Stimulated activated CD8-positive, alpha-beta memory T cell treated with anti-CD3 and anti-CD28 coated beads, Interleukin-15, amount 100 ng/mL, for 4 hours (primary cell): ENCODE measurements around the gene FKBP4.

ENCODE experiments used
- DNase-seq, 2 donors: peaks; one replicate each; pipeline ENCODE4 v3.0.0-alpha.2; 2020; ENCODE audit warnings: low read depth in 2 of 2

FKBP4 gene

DNA sequence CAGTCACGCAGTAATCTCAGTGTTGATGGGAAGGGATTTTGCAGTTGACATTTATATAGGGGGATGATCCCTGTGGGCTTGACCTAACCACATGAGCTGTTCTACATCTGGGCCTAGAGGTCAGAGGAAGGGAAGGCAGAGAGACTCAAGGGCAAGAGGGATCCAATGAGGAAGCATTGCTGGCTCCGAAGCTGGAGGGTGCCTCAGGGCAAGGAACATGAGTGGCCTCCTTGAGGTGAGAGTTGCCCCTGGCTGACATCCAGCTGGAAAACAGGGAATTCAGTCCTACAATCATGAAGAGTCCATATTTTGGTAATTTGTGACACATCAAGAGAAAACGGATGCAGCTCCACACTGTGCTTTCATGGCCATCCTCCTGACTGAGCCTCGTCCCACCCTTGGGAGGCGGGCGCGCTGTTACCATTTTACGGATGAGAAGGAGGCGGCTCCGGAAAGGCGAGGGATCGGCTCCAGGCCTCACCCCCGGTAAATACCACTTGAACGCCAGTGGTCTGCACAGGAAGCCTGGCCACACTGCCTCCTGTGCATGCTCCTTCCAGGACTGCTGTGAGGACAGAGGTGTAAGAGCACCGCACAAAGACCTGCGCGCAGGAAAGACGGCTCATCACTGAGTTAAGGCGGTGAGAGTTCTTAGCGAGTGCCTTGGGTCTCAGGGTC, 18.5 kb upstream of the FKBP4 start:
- no peak for DNase-seq

DNA sequence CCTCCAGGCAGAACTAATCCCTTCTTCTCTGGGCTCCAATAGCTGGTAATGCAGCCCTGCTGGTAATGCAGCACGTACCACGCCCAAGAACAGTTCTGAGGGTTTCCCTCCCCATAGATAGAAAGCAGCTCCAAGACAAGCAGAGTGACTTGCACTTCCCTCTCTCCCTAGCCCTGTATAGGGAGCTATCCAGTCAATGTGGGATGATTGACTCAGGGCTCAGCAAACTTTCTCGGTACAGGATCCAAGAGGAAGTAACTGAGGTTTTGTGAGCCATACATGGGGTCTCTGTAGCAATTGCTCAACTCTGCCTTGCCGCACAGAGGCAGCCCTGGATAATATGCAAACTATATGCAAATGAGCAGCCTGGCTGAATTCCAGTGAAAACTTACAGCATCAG, 15.5 kb upstream of the FKBP4 start:
- no peak for DNase-seq

DNA sequence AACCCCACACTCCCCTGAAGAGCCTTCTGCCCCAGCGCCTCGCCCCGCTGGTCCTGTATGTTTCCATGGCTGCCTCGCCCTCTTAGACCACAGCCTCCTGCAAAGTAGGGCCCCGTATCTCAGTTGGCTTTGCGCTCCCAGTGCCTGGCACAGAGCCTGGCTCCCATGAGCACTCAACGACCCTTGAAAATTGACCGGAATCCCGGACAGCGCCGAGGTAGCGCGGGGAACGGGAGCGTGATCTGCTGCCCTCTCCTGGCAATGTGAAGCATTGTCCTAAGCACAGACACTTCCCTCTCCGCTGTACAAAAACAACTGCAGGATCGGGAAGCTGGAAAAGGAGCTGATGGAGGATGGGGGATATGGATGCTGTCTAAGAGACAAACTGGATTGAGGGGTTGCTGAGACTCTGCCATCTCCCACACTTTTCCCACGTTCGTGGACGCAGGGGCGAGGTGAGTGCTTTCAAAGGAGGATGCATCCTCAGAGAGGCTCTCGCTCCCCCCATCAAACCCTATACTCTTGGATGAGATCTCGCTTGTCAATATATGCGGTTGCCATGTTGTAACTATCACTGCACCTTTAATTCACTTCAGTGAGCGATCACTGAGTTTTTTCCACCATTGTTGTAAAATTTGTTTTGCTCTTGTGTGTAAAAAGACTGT, 10.7 kb upstream of the FKBP4 start:
- peak in 1 of 2 donors; percentile 13 for DNase-seq

DNA sequence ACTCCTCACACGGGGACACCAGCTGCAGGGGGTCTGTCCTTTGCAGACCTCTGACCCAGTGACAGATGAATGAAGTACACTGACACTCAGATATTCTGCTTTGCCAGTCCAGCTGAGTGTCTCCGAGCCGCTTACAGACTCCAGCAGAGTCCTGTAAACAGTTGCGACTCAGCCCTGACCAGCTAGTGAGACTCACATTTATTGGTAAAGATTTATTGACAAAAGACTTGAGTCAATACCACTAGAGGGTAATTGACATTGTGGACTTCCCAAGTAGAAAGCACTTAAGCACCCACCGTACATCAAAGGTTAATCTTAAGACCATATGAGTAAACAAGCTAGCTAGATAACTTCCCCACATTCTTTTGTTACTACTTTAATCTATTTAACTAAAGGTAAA, 9.8 kb upstream of the FKBP4 start:
- DNase-seq, result no peak

DNA sequence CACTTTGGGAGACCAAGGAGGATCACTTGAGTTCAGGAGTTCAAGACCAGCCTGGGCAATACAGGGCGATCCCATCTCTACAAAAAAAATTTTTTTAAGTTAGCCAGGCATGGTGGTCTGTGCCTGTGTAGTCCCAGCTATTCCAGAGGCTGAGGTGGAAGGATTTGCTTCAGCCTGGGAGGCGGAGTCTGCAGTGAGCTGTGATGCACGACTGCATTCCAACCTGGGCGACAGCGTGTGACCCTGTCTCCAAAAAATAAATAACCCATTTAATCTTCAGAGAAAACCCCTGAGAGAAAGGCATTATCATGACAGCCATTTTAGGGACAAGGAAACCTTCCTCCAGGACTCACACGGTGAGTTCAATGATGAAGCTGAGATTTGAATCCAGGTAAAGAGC, 3.7 kb upstream of the FKBP4 start:
- no peak for DNase-seq

DNA sequence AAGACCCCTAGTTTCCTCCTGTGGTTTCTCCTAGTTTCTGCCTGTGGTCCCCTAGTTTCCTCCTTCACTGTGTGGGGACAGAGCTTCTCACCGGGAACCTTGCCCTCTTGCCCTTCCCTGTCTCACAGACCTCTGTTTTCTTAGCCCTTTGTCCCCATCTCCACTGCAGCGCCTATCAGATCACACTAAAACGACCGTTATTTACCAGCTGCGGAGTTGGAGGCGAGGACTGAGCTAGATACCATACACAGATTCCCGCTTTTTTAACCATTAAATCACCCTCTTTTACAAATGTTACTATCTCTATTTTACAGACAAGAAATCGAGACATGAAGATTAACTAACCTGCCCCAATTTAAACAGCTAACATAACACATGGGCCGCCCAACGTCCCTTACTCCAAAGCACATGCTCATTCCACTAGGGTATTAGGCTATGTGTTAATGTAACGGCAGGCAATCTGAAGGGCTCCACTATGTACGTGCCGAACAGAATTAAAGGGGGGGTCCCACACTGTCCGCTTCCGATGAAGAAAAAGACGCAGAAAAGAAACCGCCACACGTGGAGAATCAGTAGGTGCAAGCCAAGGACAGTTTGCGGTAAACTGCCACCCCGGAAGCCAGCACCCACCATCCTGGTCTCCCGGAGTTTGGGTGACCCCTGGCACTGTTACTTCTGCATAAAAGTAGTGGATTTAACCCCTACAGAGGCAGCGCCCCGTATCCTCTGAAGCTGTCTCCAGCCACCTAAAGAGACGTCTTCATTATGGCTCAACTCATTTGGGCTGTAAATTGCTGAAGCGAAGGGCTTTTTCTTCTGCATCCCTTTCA, 1.9 kb upstream of the FKBP4 start:
- DNase-seq, result no peak

DNA sequence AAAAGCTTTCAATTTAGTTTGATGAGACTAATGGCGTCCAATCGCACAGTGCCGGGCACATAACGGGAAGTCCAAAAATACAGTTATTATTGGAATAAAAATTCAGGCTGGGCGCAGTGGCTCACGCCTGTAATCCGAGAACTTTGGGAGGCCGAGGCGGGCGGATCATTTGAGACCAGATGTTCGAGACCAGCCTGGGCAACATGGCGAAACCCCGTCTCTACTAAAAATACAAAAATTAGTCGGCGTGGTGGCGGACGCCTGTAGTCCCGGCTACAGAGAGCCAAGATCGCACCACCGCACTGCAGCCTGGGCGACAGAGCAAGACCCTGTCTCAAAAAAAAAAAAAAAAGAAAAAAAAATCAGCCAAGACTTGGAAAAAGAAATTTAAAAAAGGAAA, 1.2 kb upstream of the FKBP4 start:
- no peak for DNase-seq

DNA sequence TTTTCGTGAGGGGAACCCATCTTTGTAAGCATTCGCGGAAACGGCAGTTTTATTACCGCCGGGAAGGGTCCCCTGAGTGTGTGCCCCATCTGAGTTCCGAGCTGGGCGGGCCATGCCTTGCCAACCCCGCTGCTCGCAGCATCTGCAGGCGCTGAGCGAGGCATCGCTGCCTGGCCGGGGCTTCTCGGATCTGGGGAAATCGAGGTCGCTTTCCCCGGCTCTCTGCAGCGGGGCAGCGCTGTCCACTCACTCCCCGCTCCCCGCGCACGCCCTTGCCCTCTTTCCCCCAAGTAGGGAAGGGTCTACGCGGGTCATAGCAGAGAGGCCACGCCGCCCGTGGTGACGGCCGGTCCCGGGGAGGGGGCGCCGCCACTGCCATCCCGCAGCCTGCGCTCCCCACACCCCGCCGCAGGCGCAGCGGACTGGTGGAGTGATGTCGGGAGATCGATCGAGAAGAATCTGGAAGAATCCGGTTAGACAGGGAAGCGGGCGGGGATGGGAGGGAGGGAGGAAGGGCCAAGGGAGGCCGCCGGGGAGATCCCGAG, 507 bp upstream of the FKBP4 start:
- DNase-seq, result no peak

DNA sequence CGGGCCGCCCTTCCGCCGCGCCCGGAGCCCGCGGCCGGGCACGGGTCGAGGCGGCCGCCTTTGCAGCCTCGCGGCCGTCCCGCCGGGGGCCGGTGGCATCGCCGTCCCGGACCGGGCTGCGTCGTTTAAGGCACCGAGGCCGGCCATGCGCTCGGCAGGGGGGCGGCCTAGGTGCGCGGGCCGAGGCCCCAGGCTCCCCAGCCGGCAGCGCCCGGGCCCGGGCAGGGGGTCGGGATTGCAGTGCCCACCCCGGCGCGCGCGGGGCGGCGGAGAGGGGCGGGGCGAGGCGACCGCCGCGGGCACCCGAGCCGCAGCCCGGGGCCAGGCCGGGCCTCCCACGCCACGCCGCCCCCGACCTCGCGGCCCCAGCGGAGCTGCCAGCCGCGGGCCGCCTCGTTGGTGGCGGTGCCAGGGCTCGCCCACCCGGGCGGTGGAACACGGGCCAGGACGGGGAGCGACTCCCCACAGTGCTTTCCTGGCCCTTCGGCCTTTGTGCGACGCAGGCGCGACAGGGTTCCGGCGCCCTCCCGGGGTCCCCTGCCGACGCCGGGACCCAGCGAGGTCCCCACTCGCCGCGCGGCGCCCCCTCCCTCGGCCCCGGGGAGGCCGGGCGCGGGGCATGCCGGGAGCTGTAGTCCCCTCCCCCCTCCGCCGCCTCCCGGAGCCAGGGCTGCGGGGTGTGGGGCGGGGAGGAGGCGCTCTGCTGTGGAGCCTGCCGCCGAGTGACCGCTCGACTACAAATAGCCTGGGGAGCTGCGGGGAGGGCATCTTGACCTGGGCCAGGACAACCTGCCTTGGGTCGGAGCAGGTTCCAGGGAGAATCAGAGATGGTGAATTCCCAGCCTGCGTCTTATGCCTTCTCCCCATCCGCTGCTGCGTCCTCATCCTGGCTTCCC, 769 bp downstream of the FKBP4 start:
- DNase-seq, result peak; percentile 32 to 60

DNA sequence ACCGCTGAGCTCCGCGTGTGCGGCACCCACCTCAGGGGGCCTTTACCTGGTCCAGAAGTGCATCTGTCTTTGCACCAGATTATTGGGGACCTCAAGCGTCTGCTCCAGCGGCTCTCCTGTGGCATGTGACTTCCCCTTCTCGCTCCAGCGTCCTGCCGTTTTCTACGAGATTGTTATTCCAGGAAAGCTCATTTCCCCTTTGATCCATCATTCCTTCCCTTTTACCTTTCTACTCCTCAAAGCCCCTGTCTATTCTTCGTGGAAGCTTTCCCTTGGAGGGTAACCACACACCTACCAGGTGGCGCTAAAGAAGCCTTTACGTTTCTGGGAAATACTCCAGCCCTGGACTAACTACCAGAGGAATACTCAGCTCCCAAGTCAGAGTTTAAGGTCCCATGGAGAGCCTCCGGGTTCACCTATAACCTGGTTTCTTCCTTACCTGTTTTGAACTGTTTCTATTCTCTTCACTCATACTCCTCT, 1.5 kb downstream of the FKBP4 start:
- DNase-seq, result no peak

DNA sequence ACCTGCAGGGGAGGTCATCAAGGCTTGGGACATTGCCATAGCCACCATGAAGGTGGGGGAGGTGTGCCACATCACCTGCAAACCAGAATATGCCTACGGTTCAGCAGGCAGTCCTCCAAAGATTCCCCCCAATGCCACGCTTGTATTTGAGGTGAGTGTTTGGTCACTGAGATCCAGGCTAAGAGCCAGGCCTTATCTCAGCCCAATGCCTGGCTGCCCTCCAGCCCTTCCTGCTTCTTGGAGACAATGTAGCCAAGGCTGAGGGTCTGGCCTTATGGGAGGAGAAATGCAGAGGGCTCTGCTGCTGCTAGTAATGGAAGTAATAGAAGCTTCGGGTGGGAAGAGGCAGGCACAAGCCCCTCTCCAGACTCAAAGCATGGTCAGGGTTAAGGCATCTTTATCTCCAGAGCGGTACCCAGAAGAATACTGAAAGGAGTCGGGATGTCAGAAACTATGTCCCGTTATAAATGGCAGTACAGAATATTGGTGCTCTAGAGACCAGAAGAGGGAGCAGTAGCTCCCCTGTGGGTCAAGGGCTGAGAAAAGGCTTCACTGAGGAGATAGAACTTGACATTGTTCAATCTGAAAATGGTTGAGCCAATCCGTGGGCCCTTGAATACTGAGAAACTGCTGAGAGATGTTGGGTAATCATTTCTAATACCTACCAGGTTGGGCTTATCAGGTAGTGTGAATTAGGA, 3.1 kb downstream of the FKBP4 start:
- no peak for DNase-seq

DNA sequence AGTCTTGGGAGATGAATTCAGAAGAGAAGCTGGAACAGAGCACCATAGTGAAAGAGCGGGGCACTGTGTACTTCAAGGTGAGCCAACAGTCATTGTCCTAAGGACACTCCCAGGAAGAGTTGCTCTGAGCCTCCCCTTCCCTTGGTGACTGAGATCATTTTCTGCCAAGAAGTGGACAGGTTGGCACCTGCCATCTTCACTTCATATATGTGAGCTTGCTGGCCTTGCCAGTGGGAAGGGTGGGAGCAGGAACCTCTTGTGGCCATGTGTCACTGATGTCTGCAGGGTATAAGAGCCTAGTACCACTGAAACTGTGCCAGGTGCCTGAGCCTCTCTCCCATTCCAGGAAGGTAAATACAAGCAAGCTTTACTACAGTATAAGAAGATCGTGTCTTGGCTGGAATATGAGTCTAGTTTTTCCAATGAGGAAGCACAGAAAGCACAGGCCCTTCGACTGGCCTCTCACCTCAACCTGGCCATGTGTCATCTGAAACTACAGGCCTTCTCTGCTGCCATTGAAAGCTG, 5.3 kb downstream of the FKBP4 start:
- no peak for DNase-seq

DNA sequence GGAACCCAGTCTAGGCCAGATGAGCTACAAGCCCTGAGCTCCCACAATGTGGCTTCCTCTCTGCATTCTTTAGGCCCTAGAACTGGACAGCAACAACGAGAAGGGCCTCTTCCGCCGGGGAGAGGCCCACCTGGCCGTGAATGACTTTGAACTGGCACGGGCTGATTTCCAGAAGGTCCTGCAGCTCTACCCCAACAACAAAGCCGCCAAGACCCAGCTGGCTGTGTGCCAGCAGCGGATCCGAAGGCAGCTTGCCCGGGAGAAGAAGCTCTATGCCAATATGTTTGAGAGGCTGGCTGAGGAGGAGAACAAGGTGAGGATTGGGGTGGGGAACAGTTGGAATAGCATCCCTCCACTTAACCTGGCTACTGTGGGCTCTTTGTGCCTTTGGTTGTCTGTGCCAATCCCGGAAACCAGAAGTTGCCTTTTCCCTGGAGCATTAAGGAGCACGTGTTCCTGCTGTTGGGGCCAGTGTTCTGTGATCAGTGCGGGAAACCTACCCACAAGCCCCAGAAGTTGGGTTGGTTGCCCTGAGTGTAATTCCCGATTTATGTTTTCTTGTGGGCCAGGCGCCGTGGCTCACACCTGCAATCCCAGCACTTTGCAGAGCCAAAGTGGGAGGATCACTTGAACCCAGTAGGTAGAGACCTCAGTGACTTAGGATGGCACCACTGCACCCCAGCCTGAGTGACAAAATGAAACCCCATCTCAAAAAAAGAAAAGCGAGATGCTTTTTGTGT, 6.4 kb downstream of the FKBP4 start:
- no peak for DNase-seq

DNA sequence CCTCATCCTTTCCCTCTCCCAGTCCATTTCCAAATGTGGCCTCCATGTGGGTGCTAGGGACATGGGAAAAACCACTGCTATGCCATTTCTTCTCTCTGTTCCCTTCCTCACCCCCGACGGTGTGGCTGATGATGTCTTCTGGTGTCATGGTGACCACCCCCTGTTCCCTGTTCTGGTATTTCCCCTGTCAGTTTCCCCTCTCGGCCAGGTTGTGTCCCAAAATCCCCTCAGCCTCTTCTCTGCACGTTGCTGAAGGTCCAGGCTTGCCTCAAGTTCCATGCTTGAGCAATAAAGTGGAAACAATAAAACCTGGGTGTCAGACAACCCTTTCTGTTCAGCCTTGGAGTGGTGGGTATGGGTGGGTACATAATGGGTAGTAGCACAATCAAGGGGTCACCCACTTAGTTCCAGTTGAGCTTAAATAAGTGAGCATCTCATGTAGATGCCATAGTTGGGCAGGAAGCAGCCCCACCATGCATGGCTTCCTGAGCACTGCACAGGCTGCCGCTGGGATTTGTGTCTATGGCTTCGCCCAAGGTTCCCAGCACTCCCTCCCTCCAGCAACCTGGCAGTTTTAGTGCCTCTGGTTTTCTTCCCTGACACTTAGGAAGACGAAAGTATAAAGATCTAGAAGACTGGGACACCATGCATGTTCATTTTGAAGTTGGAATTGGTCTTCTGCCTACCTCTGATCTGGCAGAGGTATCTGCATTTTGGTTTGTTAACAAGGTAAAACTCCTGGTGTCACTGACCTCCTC, 9.0 kb downstream of the FKBP4 start:
- DNase-seq, result no peak

DNA sequence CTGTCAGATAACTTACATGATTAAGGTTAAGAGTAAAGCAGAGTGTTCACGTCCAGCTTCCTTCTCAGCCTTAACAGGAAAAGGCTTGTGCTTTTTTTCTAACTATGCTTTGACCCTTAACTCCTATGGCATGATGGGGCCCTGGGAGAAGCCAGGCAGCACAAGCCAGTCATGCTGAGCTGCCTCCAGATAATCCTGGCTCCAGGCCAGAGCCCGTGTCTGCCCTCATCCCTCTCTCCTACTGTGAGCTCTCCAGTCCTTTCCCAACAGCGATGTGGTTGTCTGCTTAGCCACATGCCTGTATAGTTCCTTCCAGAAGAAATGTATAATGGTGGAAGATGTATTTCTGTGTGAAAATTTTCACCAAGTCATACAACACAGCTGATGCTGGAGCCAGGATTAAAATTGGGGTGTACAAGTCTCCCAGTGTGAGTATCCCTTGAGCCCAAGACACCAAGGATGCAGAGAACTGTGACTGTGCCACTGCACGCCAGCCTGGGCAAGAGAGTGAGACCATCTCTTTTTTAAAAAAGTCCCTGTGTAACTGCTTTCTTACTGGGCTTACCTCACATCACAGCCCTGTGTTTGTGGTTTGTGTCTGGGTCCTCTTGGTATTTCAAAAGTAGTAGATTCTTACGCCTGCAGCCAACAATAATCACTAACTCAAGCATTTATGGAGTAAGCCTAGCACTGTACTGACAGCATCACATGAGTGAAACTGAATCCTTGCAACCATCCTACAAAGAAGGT, 9.8 kb downstream of the FKBP4 start:
- DNase-seq, result no peak

DNA sequence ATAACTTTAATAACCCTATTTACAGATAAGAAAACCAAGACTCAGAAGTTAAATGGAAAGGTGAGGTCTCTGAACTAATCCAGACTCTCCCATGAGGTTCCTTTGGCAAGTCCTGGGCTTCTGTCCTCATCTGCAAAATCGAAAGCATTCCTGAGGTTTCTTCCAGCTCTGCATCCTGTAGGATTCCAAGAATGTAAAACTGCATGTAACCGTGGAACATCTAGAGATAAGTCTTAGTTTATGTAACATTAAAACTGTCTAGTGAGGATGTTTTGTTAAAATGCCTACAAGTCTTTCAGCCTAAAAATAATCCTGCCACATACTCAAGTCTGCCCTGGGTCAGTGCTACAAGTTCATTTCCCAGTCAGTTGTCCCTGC, 10.4 kb downstream of the FKBP4 start:
- DNase-seq, result no peak

DNA sequence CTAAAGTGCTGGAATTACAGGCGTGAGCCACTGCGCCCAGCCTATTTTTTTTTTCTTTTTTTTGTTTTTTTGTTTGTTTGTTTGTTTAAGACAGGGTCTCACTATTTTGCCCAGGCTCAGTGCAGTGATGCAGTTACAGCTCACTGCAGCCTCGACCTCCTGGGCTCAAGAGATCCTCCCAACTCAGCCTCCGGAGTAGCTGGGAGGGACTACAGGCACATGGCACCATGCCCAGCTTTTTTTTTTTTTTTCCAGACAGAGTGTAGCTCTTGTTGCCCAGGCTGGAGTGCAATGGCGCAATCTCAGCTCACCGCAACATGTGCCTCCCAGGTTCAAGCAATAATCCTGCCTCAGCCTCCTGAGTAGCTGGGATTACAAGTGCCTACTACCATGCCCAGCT, 11.9 kb downstream of the FKBP4 start:
- DNase-seq, result no peak

DNA sequence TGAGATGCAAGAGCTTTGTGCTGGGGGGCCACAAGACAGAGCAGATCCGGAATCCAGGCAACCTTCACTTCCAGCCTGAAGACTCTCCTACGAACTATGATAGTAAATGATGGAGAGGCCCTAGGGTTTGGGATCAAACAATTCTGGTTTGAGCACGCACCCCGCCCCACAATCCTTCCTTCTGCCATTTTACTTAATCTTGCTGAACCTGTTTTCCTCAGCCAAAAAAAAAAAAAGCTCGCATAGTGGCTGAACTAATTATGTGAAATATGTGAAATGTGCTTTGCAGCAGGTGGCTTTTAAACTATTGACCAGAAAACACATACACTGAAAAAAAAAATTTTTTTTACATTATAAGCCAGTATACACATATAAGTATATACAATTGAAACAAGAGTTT, 17.0 kb downstream of the FKBP4 start:
- DNase-seq, result no peak
